Transverse colon (tissue), 4 donors: ENCODE measurements around the gene RNU6-9. TPM values are rescaled to one million over a fixed set of nuclear protein-coding genes. Genes with fewer than 3 reads are reported as not detected.

ENCODE experiments used
- DNase-seq: peaks from one replicate; pipeline ENCODE4 v3.0.0-alpha.2; 2019
- H3K27ac ChIP-seq, 4 donors: fragments of 200-600 bp; sonication (generic); 2 replicates each; pipeline ENCODE4 v1.5.1; 2016 to 2018; ENCODE audit warnings: inconsistent platforms in 4 of 4
- H3K27me3 ChIP-seq: fragments of 200-600 bp; sonication (generic); 2 replicates; pipeline ENCODE4 v1.5.1; 2017; ENCODE audit warnings: inconsistent platforms
- H3K36me3 ChIP-seq, 4 donors: fragments of 200-600 bp; sonication (generic); 2 replicates each; pipeline ENCODE4 v1.5.1; 2017 to 2019; ENCODE audit warnings: inconsistent platforms in 4 of 4
- H3K4me1 ChIP-seq, 4 donors: fragments of 200-600 bp; sonication (generic); 2 replicates each; pipeline ENCODE4 v1.5.1; 2017 to 2020; ENCODE audit warnings: inconsistent platforms in 4 of 4
- H3K4me3 ChIP-seq, 4 donors: fragments of 200-600 bp; sonication (generic); 1 replicate in 1 of 4; 2 replicates in 3 of 4; pipeline versions ENCODE4 v1.5.1 to v1.6.1; 2017 to 2019; ENCODE audit warnings: inconsistent platforms in 4 of 4
- H3K9me3 ChIP-seq, 2 donors: fragments of 200-600 bp; sonication (generic); 2 replicates each; pipeline ENCODE4 v1.5.1; 2017 to 2019; ENCODE audit warnings: inconsistent platforms in 2 of 2
- CTCF ChIP-seq, 5 experiments: fragments of 200-600 bp in 3 of 5; fragments of 450-650 bp in 2 of 5; sonication (generic) in 3 of 5; IDR thresholded peaks; 1 replicate in 2 of 5; 2 replicates in 3 of 5; pipeline ENCODE4 v1.5.1; 2016 to 2017; ENCODE audit warnings: antibody characterized with exemption in 5 of 5, inconsistent platforms in 3 of 5, mild to moderate bottlenecking in 2 of 5, moderate library complexity in 1 of 5
- EP300 ChIP-seq: sonication (generic); formaldehyde crosslinking; IDR thresholded peaks from one replicate; pipeline ENCODE4 v1.6.1; 2017; ENCODE audit warnings: antibody characterized with exemption, low read depth
- POLR2A ChIP-seq: fragments of 450-650 bp; IDR thresholded peaks from one replicate; pipeline ENCODE4 v1.6.1; 2016; ENCODE audit warnings: antibody characterized with exemption, mild to moderate bottlenecking, moderate library complexity
- POLR2AphosphoS5 ChIP-seq, 3 donors: sonication (generic); formaldehyde crosslinking; IDR thresholded peaks; one replicate each; pipeline ENCODE4 v1.6.1; 2016; ENCODE audit warnings: antibody characterized with exemption in 3 of 3
- WGBS, 2 donors: methylation state at CpG; one replicate each; pipeline ENCODE4 v1.1.5; 2018; ENCODE audit warnings: low coverage in 1 of 2; 5-methylcytosine and 5-hydroxymethylcytosine counted together
- in situ Hi-C, 4 donors: fragments of 200-750 bp; cut with MboI; loops; one replicate each; pipeline versions ENCODE4 v1.15.0 to v1.15.1; 2017; ENCODE audit warnings: low sequenced_read_pairs in 3 of 4, low pct_ligation_motif_present in 1 of 4, low pct_unique_long_range_greater_than_20kb in 1 of 4
- intact Hi-C: fragments of 100-400 bp; cut with DNase I; formaldehyde crosslinking; loops from one replicate; pipeline ENCODE4 v1.15.1; 2023; ENCODE audit warnings: low total_unique reads
- total RNA-seq, 4 donors: library from RNA; depleted of rRNA; stranded (reverse); fragments of >200 nt; gene quantifications; one replicate each; pipeline ENCODE4 v1.1.0, GENCODE V29; 2016

RNU6-9 gene
- not detected for total RNA-seq

DNA sequence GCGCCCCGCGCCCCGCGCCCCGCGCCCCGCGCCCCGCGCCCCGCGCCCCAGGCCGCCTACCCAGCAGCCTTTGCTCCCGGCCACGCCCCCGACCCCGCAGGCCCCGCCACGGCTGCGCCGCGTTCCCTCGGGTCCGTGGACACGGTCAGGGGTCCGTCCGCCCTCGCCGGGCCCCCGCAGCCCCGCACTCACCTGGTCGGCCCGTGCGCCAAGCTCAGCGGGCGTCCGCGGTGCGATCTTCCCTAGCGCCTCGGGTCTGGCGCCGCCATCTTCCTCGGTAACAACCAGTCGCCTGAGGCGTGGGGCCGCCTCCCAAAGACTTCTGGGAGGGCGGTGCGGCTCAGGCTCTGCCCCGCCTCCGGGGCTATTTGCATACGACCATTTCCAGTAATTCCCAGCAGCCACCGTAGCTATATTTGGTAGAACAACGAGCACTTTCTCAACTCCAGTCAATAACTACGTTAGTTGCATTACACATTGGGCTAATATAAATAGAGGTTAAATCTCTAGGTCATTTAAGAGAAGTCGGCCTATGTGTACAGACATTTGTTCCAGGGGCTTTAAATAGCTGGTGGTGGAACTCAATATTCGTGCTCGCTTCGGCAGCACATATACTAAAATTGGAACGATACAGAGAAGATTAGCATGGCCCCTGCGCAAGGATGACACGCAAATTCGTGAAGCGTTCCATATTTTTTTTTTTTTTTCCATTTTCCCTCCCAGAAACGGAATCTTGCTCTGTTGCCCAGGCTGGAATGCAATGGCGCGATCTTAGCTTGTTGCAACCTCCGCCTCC, at the start of gene RNU6-9, which contains the start of gene MED16:
Gene RNU6-9 (plus strand): TSS at position 591 of the 796 bp plus-strand sequence.
Gene MED16 (minus strand): TSS at position 294 of the 796 bp plus-strand sequence. CDS start 2,056 bp downstream, outside the sequence.
- Histone ChIP-seq H3K4me1 (peaks cover 0 to 16% (median 12%) of the 10 kb centered on the region in 4 donors), H3K36me3 (peaks cover 0 to 6% (median 3%) of the 10 kb centered on the region in 4 donors), H3K27ac (peak within 1 kb of the TSS; percentile 87 to 95 (median 94)), H3K27me3 (no peaks in the 10 kb centered on the region), H3K9me3 (no peaks in the 10 kb centered on the region), H3K4me3 (peak within 1 kb of the TSS; percentile 52 to 92 (median 90))
- intact Hi-C loops (no loop called here), in situ Hi-C loops (no loop called here)
- peak; percentile 94 for DNase-seq
- no peak for TF ChIP-seq EP300
- peak in 1 of 5 experiments; percentile 14 for TF ChIP-seq CTCF (IDR thresholded peaks at IDR 0.05)
- TF ChIP-seq POLR2AphosphoS5 (IDR thresholded peaks at IDR 0.05) = peak; percentile 75 to 95 (median 90)
- peak; percentile 84 for TF ChIP-seq POLR2A
- WGBS, 2 donors = 0% methylated on average over 8 to 45 of the region's 69 CpGs

- TF ChIP-seq CTCF (IDR thresholded peaks at IDR 0.05) (no peak), POLR2AphosphoS5 (IDR thresholded peaks at IDR 0.05) (no peak), POLR2A (no peak), EP300 (no peak)
- Histone ChIP-seq H3K4me3 (peak overlapping the region in 1 of 4 donors; percentile 18), H3K4me1 (peaks cover 6 to 17% (median 11%) of the 10 kb centered on the region in 4 donors), H3K27me3 (peaks cover 93% of the 10 kb centered on the region), H3K9me3 (no peaks in the 10 kb centered on the region), H3K27ac (no peak overlapping the region), H3K36me3 (no peaks in the 10 kb centered on the region)
- no peak for DNase-seq
- intact Hi-C loops = loop anchor here (10.0 kb wide), 1 partner anchor 69 kb away; no protein-coding TSS in a partner anchor
- 18% methylated on average over 27 of the region's 70 CpGs; no CpG with 5 or more reads in 1 of the 2 donors for WGBS, 2 donors
- in situ Hi-C loops = no loop called here
Measured at GRCh38 chr19:843836-844545, 49.3 kb upstream of the RNU6-9 start.

GRCh38 chr19:844546-844971, 48.7 kb upstream of the RNU6-9 start:
- peaks cover 91% of the 10 kb centered on the region for H3K27me3 ChIP-seq
- intact Hi-C loops (loop anchor here (10.0 kb wide), 1 partner anchor 70 kb away; no protein-coding TSS in a partner anchor), in situ Hi-C loops (no loop called here)
- no peaks in the 10 kb centered on the region for H3K36me3 ChIP-seq
- no peak for TF ChIP-seq POLR2AphosphoS5 (IDR thresholded peaks at IDR 0.05)
- no peak for DNase-seq
- no peak overlapping the region for H3K27ac ChIP-seq
- WGBS, 2 donors = 22 to 41% methylated on average over 3 to 10 of the region's 11 CpGs
- H3K4me3 ChIP-seq = no peak overlapping the region
- peaks cover 6 to 17% (median 11%) of the 10 kb centered on the region in 4 donors for H3K4me1 ChIP-seq
- H3K9me3 ChIP-seq = no peaks in the 10 kb centered on the region

- in situ Hi-C loops = no loop called here
- TF ChIP-seq POLR2AphosphoS5 (IDR thresholded peaks at IDR 0.05) (no peak), POLR2A (no peak), EP300 (no peak), CTCF (IDR thresholded peaks at IDR 0.05) (no peak)
Measured at GRCh38 chr19:845707-846521, 47.4 kb upstream of the RNU6-9 start.

More at GRCh38 chr19:845707-846521, 47.4 kb upstream of the RNU6-9 start:
- Histone ChIP-seq H3K36me3 (no peaks in the 10 kb centered on the region), H3K4me1 (peaks cover 6 to 20% (median 13%) of the 10 kb centered on the region in 4 donors), H3K9me3 (no peaks in the 10 kb centered on the region), H3K27me3 (peaks cover 89% of the 10 kb centered on the region), H3K4me3 (no peak overlapping the region), H3K27ac (no peak overlapping the region)
- DNase-seq = no peak
- WGBS, 2 donors = 32 to 66% methylated on average over 3 to 36 of the region's 37 CpGs
- intact Hi-C loops = loop anchor here (10.0 kb wide), 1 partner anchor 71 kb away; no protein-coding TSS in a partner anchor
